ENCODE results near the gene FAM222A.

FAM222A gene

DNA sequence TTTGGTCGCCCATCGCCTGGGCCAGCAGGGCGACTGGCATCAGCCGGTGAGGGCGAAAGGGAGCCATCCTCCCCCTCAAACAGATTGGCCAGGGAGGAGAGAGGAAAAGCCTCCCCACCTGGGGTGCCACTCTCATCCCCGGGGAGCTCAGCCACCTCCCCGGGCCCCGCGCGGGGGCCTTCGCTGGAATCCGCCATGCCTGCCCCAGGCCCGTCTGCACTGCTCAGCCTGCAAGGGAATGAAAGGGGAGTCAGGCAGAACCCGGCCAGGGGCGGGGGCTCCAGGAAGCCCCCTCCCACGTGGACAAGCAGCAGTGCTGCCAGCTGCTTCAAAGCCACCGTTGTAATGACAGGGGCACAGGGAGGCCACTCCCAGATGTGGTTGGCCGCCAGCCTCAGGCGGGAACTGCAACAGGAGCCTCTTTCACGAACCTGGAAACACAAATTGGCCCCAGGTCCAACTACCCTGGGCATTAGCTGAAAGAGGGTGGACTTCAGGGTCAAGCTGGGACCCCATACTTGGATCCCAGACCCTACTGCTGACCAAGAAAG, 101.0 kb downstream of the FAM222A start:
- TF ChIP-seq, protein P1, sequence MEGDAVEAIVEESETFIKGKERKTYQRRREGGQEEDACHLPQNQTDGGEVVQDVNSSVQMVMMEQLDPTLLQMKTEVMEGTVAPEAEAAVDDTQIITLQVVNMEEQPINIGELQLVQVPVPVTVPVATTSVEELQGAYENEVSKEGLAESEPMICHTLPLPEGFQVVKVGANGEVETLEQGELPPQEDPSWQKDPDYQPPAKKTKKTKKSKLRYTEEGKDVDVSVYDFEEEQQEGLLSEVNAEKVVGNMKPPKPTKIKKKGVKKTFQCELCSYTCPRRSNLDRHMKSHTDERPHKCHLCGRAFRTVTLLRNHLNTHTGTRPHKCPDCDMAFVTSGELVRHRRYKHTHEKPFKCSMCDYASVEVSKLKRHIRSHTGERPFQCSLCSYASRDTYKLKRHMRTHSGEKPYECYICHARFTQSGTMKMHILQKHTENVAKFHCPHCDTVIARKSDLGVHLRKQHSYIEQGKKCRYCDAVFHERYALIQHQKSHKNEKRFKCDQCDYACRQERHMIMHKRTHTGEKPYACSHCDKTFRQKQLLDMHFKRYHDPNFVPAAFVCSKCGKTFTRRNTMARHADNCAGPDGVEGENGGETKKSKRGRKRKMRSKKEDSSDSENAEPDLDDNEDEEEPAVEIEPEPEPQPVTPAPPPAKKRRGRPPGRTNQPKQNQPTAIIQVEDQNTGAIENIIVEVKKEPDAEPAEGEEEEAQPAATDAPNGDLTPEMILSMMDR (IDR thresholded peaks at IDR 0.05; ENCODE audit: extremely low read depth, missing control alignments): no peak
- DNase-seq (ENCODE audit: low spot score): no peak

DNA sequence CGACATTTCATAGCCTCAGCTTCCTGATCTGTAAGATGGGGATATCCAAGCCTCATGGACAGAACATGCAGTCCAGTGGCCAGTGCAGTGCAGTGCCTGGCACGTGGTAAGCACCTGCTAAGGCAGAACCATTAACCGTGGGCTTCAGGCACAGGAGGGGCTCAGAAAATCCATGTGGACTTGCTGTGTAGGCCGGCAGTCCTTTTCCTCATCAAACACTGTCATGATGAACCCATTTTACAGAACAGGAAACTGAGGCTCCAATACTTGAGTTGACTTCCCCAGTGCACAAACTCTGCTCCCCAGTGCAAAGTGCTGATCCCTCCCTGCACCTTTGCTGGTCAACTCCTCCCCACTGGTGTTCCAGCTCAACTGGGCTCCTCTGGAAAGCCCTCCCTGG, 101.6 kb downstream of the FAM222A start:
- TF ChIP-seq, protein P1 (IDR thresholded peaks at IDR 0.05; ENCODE audit: extremely low read depth, missing control alignments): no peak
- DNase-seq (ENCODE audit: low spot score): no peak

DNA sequence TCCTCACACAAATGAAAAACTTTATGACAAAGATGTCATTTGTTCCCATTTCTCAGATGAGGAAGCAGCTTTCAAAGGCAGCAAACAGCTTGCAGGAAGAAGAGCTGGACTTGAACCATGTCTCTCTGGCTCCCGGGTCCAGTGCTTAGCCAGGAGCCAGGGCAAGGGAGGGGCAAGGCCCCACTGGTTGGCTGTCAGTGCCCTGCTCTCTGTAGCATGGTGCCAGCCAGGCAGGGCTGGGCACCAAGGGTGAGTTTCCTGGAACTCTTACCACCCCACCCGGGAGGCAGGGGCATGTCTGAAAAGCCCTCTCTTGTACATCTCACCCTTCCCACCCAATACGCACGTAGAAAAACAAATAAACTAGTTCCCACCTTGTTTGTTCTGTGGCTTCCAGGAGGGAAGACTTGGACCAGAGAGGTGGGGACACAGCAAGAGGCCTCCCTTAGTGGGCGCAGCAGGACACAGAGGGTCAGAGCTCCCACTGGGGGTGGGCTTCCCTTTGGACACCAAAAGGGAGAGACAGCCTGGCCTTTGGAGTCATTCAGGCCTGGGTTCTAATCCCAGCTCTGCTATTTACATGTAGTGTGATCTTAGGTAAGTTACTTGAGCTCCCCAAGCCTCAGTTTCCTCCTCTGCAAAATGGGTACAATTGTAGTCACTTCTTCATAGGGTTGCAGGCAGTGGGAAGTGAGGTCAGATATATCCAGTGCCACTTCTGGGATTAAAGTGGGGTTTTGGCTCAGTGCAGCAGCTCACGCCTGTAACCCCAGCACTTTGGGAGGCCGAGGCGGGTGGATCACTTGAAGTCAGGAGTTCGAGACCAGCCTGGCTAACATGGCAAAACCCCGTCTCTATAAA, 102.4 kb downstream of the FAM222A start:
- TF ChIP-seq, protein P1 (IDR thresholded peaks at IDR 0.05; ENCODE audit: extremely low read depth, missing control alignments): no peak
- no peak for DNase-seq (ENCODE audit: low spot score)

DNA sequence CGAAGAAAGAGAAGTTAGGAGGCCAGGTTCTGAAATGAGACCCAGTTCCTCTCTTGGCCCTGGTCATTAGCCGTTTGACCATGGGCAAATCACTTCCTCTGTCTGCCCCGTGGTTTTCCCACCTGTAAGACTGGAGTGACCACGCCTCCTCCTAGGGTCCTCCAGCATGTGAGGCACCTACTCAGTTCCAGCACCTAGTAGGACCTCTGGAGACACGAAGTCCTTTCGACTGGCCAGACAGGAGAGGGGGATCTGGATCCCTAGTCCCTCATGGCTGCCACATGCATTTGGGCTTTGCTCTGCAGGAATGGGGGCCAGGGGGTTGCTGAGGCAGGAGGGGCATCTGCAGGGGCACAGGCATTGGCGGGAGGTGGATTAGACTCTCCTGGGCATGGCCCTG, 103.2 kb downstream of the FAM222A start:
- TF ChIP-seq, protein P1 (IDR thresholded peaks at IDR 0.05; ENCODE audit: extremely low read depth, missing control alignments): no peak
- DNase-seq (ENCODE audit: low spot score): no peak

DNA sequence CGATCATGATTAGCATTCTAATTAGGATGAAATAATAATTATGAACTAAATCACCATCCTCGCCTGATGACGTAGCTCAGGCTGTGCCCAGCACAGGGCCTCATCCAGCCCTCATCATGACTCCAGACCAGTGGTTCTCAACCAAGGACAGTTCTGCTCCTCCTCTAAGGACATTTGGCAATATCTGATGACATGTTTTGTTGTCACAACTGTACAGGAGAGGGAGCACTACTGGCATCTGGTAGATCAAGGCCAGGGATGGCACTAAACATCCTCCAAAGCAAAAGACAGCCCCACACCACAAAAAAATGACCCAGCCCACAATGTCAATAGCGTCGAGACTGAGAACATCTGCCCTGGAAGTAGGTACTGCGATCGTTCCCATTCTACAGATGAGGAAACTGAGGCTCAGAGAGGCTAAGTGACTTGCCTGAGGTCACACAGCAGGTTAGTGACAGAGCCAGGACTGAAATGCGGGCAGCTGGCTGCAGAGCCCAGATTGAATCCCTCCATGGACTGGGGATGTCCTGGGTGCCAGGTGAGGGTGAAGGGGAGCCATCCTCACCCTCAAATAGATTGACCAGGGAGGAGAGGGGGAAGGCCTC, 104.1 kb downstream of the FAM222A start:
- TF ChIP-seq, protein P1 (IDR thresholded peaks at IDR 0.05; ENCODE audit: extremely low read depth, missing control alignments): no peak
- DNase-seq (ENCODE audit: low spot score): no peak

DNA sequence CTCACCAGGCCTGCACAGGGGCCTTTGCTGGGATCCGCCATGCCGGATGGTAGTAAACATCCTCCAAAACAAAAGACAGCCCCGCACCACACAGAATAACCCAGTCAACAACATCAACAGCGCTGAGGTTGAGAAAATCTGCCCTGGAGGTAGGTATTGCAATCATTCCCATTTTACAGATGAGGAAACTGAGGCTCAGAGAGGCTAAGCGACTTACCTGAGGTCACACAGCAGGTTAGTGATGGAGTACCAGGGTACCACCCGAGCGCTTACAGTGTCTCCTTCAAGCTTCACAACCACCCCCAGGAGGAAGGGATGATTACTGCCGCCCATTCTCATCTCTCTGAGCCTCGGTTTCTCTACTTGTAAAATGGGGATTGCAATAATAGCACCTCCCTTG, 104.6 kb downstream of the FAM222A start:
- no peak for DNase-seq (ENCODE audit: low spot score)
- TF ChIP-seq, protein P1 (IDR thresholded peaks at IDR 0.05; ENCODE audit: extremely low read depth, missing control alignments): no peak

DNA sequence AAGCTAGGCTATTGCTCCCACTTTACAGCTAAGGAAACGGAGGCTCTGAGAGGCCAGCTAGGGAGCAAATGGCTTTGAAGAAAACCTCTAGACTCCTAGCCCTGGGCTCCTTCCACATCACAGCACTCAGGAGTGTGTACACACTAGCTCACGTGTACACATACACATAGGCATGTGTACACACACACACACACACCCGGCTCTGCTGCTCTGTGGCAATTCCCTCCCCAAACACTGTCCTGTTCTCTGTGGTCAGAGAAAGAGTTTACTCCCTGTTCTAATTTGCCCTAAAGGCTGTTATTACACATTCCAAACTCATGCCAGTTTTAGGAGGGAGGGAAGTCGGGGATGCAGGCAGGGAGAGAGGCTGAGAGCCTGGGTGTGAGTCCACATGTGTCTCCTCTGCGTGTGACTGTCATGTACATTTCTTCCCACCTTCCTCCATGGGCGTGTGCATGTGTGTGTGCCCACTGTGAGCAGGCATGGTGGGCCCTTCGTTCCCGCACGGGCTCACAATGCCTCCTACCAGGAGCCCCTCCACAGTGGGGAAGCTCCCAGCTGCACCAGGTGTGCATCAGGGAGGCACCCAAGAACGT, 105.4 kb downstream of the FAM222A start:
- TF ChIP-seq, protein P1 (IDR thresholded peaks at IDR 0.05; ENCODE audit: extremely low read depth, missing control alignments): no peak
- no peak for DNase-seq (ENCODE audit: low spot score)

Measured in GM20000 (cell line).